ENCODE results near the gene DAAM1.
A peak's percentile ranks its signal among the peaks of the same experiment; 100 is the strongest.

Gene DAAM1

DNA sequence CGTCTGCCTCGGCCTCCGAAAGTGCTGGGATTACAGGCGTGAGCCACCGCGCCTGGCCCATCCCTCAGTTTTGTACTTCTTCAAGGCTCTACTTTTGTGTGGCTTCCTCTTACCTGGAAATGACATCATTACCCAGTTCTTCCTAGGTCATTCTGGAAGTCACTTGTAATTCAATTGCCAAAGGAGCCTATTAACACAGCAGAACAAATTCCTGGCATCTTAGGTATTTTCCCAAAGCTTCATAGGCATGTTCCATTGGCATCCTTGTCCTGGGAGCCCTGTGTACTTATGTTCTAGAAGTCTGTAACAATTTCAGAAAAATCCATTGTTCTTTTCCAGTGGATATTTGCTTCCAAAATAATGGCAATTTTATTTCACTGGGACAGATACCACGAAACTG is 60.6 kb downstream of the DAAM1 start:
- no peak for DNase-seq (ENCODE audit: low spot score)
- TF ChIP-seq, protein P1, sequence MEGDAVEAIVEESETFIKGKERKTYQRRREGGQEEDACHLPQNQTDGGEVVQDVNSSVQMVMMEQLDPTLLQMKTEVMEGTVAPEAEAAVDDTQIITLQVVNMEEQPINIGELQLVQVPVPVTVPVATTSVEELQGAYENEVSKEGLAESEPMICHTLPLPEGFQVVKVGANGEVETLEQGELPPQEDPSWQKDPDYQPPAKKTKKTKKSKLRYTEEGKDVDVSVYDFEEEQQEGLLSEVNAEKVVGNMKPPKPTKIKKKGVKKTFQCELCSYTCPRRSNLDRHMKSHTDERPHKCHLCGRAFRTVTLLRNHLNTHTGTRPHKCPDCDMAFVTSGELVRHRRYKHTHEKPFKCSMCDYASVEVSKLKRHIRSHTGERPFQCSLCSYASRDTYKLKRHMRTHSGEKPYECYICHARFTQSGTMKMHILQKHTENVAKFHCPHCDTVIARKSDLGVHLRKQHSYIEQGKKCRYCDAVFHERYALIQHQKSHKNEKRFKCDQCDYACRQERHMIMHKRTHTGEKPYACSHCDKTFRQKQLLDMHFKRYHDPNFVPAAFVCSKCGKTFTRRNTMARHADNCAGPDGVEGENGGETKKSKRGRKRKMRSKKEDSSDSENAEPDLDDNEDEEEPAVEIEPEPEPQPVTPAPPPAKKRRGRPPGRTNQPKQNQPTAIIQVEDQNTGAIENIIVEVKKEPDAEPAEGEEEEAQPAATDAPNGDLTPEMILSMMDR (IDR thresholded peaks at IDR 0.05), result no peak
- H3K4me3 ChIP-seq, result no peak overlapping the region
- H3K27ac ChIP-seq, result peak overlapping the region in 1 of 2 donors; percentile 15

DNA sequence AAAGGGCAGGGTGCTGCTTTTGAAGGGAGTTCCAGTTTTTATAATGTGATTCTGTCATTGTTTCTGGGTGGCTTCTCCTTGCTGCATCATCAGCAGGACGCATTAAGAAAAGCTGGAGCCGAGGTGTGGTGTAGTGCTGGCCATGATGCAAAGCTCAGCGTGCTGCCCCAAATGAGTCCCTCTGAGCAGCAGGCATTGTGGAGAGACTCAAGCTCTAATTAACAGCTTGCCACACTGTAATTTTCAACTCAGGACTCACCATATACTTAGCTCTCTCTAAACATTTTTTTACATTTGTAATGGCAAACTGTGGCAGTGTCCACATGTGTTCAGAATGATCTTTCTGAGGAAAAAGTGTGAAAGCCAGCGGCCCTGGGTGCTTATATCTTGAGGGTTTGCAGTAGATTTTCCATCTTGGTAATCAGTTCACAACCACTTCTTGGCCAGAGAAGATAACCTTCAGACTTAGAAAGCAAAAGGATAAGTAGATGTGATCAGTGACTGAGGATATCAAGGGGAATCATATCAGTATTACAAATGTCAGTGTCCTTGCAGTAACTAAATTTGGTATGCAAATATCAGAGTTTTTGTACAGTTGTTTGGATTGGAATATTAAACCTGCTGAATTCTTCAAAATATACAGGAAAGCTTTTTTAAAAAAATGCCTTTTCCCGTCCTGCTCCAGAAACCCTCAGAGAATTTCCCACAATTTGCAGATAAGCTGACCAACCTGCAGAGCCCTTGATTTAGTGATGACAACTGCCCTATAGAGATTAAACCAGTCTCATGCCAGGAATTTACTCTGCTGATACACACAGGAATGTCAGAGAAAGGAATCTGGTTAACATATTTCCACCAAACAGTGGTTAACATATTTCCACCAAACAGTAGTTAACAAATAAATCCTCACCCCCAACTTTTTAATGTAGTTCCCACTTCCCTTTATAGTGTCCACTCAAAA is 63.6 kb downstream of the DAAM1 start:
- peak overlapping the region; percentile 78 to 96 for H3K27ac ChIP-seq
- no peak for DNase-seq (ENCODE audit: low spot score)
- TF ChIP-seq, protein P1 (IDR thresholded peaks at IDR 0.05), result no peak
- no peak overlapping the region for H3K4me3 ChIP-seq

DNA sequence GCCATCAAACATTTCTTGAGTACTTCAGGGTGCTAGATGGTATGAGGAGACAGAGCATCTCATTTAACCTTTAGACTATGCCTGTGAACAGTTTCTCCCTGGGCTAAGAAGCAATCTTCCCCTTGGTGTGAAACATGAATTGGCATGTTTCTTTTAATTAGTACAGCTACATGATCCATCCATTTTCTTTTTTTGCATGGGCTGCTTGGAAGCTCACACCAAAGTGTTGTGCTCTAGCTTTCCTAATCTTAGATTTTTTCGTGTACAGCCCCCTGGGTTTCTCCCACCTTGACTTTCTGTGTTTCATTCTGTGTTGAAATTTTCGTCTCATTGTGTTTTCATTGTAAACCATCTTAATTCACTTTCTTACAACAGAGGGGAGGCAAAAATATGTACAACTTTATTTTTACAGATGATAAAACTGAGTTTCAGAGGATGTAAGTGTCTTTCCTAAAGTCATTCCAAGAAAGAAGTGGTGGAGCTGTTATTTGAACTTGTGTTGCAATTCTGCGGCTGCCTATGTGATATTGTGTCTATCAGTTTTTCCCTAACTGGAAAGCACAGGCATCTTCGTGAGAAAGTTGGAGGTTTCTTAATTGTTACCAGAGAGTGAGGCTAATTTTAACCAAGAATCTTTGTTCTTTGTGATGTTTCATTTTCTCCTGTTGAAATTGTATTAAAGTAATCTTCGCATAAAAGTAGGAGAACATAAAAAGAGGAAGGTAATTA is 64.5 kb downstream of the DAAM1 start:
- peak overlapping the region; percentile 78 to 96 for H3K27ac ChIP-seq

DNA sequence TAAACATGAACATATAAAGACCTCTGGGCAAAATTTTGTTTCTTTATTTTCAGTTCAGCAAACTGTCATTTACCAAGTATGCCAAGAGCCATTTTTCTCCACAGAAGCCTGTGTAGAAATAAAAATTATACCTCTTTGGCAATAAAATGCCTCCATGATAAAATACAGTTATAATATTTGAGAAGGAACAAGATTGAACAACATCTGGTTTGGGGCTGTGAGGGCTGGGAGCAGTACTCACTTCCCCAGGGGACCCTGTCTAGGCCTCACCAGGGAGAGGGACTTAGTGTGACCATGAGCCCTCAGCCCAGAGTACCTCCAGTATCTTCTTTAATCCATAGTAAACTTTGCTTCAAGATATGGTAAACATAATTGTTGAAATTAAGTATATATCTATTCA is 65.1 kb downstream of the DAAM1 start:
- peak overlapping the region; percentile 78 to 96 for H3K27ac ChIP-seq
- DNase-seq (ENCODE audit: low spot score), result no peak
- TF ChIP-seq, protein P1 (IDR thresholded peaks at IDR 0.05), result no peak
- H3K4me3 ChIP-seq, result no peak overlapping the region

More for the DNA sequence above, 64.5 kb downstream of the DAAM1 start:
- H3K4me3 ChIP-seq, result no peak overlapping the region
- TF ChIP-seq, protein P1 (IDR thresholded peaks at IDR 0.05), result no peak
- DNase-seq (ENCODE audit: low spot score), result no peak

DNA sequence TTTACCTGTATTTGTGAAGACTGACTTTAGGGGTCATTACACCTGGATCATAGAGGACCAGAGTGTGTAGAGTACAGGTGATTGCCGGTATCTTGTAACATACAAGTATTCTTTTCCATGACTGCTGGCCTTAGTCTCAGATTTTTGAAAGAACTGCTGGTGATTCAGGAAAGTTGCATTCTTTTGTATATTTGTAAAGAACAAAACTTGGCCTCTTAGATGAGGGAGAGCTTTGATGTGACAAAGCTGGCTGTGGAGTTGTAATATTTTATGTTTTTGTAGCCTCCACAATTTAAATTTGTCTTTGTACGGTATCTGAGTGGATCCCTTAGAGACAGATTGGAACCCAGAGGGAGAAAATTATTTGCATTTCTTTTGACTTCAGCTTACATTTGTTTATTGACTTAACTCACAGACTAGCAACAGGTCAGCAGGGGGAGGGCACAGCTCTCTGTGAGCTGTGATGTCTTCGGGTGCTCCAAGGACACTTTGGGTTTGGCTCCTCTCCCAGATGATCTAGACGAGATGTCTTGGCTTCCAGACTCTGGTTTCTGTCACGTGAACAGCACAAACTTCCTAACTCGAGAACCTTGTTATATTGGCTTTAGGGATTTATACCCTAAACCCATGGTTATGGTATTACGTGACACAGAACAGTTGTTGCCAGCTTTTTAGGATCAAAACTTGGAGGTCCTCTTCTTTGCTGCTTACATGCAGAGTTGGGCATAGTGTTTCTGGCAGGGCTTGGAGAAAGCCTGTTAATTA is 65.9 kb downstream of the DAAM1 start:
- no peak for DNase-seq (ENCODE audit: low spot score)
- H3K4me3 ChIP-seq, result peak overlapping the region; percentile 49
- TF ChIP-seq, protein P1 (IDR thresholded peaks at IDR 0.05), result no peak
- peak overlapping the region; percentile 78 to 96 for H3K27ac ChIP-seq

DNA sequence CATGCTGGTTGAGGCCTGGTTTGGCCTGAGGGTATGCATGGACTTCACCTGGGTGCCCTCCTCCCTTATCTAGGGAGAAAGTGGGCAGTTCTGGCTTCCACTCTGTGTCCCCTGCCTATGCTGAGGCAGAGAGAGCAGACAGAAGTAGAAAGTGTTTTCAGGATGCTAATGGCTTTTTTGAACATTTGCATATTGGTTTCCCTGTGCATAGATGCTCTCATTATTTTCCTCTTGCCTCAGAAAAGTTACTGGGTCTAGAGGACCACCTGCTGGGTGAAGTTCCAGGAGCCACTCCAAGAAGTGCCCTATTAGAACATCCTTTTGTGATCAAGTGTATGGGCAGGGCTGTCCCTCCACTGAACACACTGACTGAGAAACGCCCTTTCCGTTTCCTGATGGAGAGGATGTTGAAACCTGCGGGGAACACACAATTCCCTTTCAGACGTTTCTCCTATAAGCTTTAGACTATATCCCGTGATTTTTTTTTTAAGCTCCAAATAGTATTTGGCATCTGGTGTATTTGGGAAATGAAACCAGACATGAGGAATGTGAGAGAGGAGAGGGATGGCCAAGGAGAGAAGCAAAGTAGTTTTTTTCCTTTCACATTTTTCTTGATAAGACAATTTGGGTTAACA is 66.6 kb downstream of the DAAM1 start:
- peak overlapping the region; percentile 78 to 96 for H3K27ac ChIP-seq
- TF ChIP-seq, protein P1 (IDR thresholded peaks at IDR 0.05), result no peak
- DNase-seq (ENCODE audit: low spot score), result no peak
- peak overlapping the region; percentile 49 for H3K4me3 ChIP-seq

Measured in coronary artery (tissue), 2 donors.